IMR-90 (cell line): ENCODE results near the gene SRCAP. TPM values are rescaled to one million over a fixed set of nuclear protein-coding genes. Genes with fewer than 3 reads are reported as not detected.
A peak's percentile ranks its signal among the peaks of the same experiment; 100 is the strongest.

Experiments used
- ATAC-seq: fragments of 200-7000 bp; cut with Tn5 transposase; 2 replicates; pipeline ENCODE4 v1.9.1; 2020; ENCODE audit warnings: low read depth, mild to moderate bottlenecking, moderate library complexity
- BruUV-seq: library from RNA; stranded (reverse); fragments of 400-500 nt; replicated peaks from 2 replicates; lab custom pipeline; 2021; lab: Mats Ljungman, UMichigan
- CTCF ChIA-PET: fragments of 300-600 bp; formaldehyde crosslinking; extraction: SDS; loops from one replicate; lab custom pipeline; 2021; ENCODE audit warnings: antibody characterized with exemption; lab: Yijun Ruan, JAX
- POLR2A ChIA-PET: fragments of 300-600 bp; sonication (Branson Sonifier 250); formaldehyde crosslinking; loops from one replicate; lab custom pipeline; 2022; ENCODE audit warnings: antibody characterized with exemption; ENCODE audit not compliant: unreplicated experiment; lab: Charles Lee
- DNase-seq: peaks from one replicate; pipeline ENCODE4 v3.0.0; 2013
- H2AFZ ChIP-seq: replicated peaks from 2 replicates; pipeline ENCODE3; 2013; ENCODE audit warnings: low read length, mild to moderate bottlenecking; ENCODE audit not compliant: poor library complexity
- H2AK5ac ChIP-seq: 2 replicates; pipeline ENCODE4 v1.6.1; 2013; ENCODE audit warnings: low read depth, low read length, inconsistent platforms
- H2AK9ac ChIP-seq: replicated peaks from 2 replicates; pipeline ENCODE3; 2013; ENCODE audit warnings: mild to moderate bottlenecking, low read depth, low read length, moderate library complexity; ENCODE audit not compliant: poor library complexity
- H2BK120ac ChIP-seq: 2 replicates; pipeline ENCODE4 v1.6.1; 2013; ENCODE audit warnings: low read depth, low read length, inconsistent platforms
- H2BK15ac ChIP-seq: 3 replicates; pipeline ENCODE4 v1.6.1; 2013; ENCODE audit warnings: low read depth, low read length, inconsistent platforms
- H2BK20ac ChIP-seq: 2 replicates; pipeline ENCODE4 v1.6.1; 2013; ENCODE audit warnings: low read depth, mild to moderate bottlenecking, inconsistent platforms, low read length, moderate library complexity
- H2BK5ac ChIP-seq: 2 replicates; pipeline ENCODE4 v1.6.1; 2013; ENCODE audit warnings: mild to moderate bottlenecking, low read depth, low read length, inconsistent platforms; ENCODE audit not compliant: poor library complexity, severe bottlenecking
- H3K14ac ChIP-seq: replicated peaks from 2 replicates; pipeline ENCODE4 v1.6.1; 2013; ENCODE audit warnings: low read depth, low read length, inconsistent platforms
- H3K18ac ChIP-seq: 2 replicates; pipeline ENCODE4 v1.6.1; 2013; ENCODE audit warnings: low read depth, low read length, control low read depth
- H3K23ac ChIP-seq: 2 replicates; pipeline ENCODE4 v1.6.1; 2013; ENCODE audit warnings: low read depth, low read length, inconsistent platforms
- H3K27ac ChIP-seq: 2 replicates; pipeline ENCODE4 v1.5.1; 2013; ENCODE audit warnings: mild to moderate bottlenecking, control low read depth, low read length; ENCODE audit not compliant: insufficient read depth
- H3K27me3 ChIP-seq: 2 replicates; pipeline ENCODE4 v1.6.1; 2013; ENCODE audit warnings: low read length; ENCODE audit not compliant: control insufficient read depth, insufficient read depth
- H3K36me3 ChIP-seq: 2 replicates; pipeline ENCODE4 v1.6.1; 2013; ENCODE audit warnings: low read length, mixed read lengths; ENCODE audit not compliant: control insufficient read depth, insufficient read depth
- H3K4ac ChIP-seq: 2 replicates; pipeline ENCODE4 v1.6.1; 2013; ENCODE audit warnings: low read depth, low read length, inconsistent platforms
- H3K4me1 ChIP-seq: 2 replicates; pipeline ENCODE4 v1.6.1; 2013; ENCODE audit warnings: low read length, mixed read lengths; ENCODE audit not compliant: control insufficient read depth, insufficient read depth
- H3K4me2 ChIP-seq: 2 replicates; pipeline ENCODE4 v1.6.1; 2013; ENCODE audit warnings: low read depth, mild to moderate bottlenecking, control low read depth, low read length, moderate library complexity
- H3K4me3 ChIP-seq: 2 replicates; pipeline ENCODE4 v1.5.1; 2013; ENCODE audit warnings: low read depth, mild to moderate bottlenecking, control low read depth, low read length, moderate library complexity; ENCODE audit not compliant: insufficient read depth
- H3K56ac ChIP-seq: 2 replicates; pipeline ENCODE4 v1.6.1; 2013; ENCODE audit warnings: low read length, inconsistent platforms; ENCODE audit not compliant: insufficient read depth; ENCODE audit errors: extremely low read depth
- H3K79me1 ChIP-seq, 2 experiments: 2 replicates each; pipeline ENCODE4 v1.6.1; 2013; ENCODE audit warnings: low read length in 2 of 2, inconsistent platforms in 1 of 2, low read depth in 1 of 2
- H3K9ac ChIP-seq: 2 replicates; pipeline ENCODE4 v1.6.1; 2013; ENCODE audit warnings: low read depth, low read length, control low read depth
- H3K9me1 ChIP-seq: 2 replicates; pipeline ENCODE4 v1.6.1; 2013; ENCODE audit warnings: low read length, inconsistent platforms; ENCODE audit not compliant: insufficient read depth
- H3K9me3 ChIP-seq: 2 replicates; pipeline ENCODE4 v1.6.1; 2013; ENCODE audit warnings: low read length; ENCODE audit not compliant: control insufficient read depth, insufficient read depth
- H4K20me1 ChIP-seq: 2 replicates; pipeline ENCODE4 v1.6.1; 2013; ENCODE audit warnings: low read length, inconsistent platforms; ENCODE audit not compliant: insufficient read depth
- H4K5ac ChIP-seq: 2 replicates; pipeline ENCODE4 v1.6.1; 2013; ENCODE audit warnings: mild to moderate bottlenecking, low read depth, low read length, control low read depth
- H4K8ac ChIP-seq, 2 experiments: 2 replicates each; pipeline ENCODE4 v1.6.1; 2013; ENCODE audit warnings: low read depth in 2 of 2, low read length in 2 of 2, control low read depth in 1 of 2, inconsistent platforms in 1 of 2
- H4K91ac ChIP-seq: 2 replicates; pipeline ENCODE4 v1.6.1; 2013; ENCODE audit warnings: low read depth, low read length, inconsistent platforms; ENCODE audit not compliant: insufficient read depth
- BHLHE40 ChIP-seq: fragments of 150-350 bp; IDR thresholded peaks from 2 replicates; pipeline ENCODE4 v1.6.1; 2016; ENCODE audit warnings: mild to moderate bottlenecking, low read depth, low read length
- ELK1 ChIP-seq: fragments of 150-350 bp; IDR thresholded peaks from 2 replicates; pipeline ENCODE4 v1.6.1; 2016; ENCODE audit warnings: low read depth, mild to moderate bottlenecking, low read length, moderate library complexity, borderline replicate concordance
- MAFK ChIP-seq: IDR thresholded peaks from 2 replicates; pipeline ENCODE4 v1.6.1; 2012; ENCODE audit warnings: low read depth, low read length, improper control_type of control experiment
- MAZ ChIP-seq: IDR thresholded peaks from 2 replicates; pipeline ENCODE4 v1.6.1; 2012; ENCODE audit warnings: low read depth, mild to moderate bottlenecking, low read length, improper control_type of control experiment, moderate library complexity, borderline replicate concordance
- MXI1 ChIP-seq: IDR thresholded peaks from 2 replicates; pipeline ENCODE4 v1.6.1; 2012; ENCODE audit warnings: low read depth, mild to moderate bottlenecking, low read length, moderate library complexity, borderline replicate concordance
- POLR2A ChIP-seq: IDR thresholded peaks from 2 replicates; pipeline ENCODE4 v1.6.1; 2012; ENCODE audit warnings: mild to moderate bottlenecking, low read depth, low read length
- RFX5 ChIP-seq: IDR thresholded peaks from 2 replicates; pipeline ENCODE4 v1.8.0; 2012; ENCODE audit warnings: low read depth, mild to moderate bottlenecking, low read length, moderate library complexity
- USF2 ChIP-seq: fragments of 150-350 bp; IDR thresholded peaks from 2 replicates; pipeline ENCODE4 v1.6.1; 2017; ENCODE audit warnings: mild to moderate bottlenecking, antibody characterized with exemption, low read length, low read depth
- WGBS, 2 experiments: methylation state at CpG; one replicate each; pipeline versions ENCODE4 v1.1.5 to v1.1.7; 2013; ENCODE audit warnings: missing lambda C conversion rate in 2 of 2; ENCODE audit not compliant: insufficient read length in 1 of 2; ENCODE audit errors: extremely low coverage in 2 of 2; 5-methylcytosine and 5-hydroxymethylcytosine counted together
- dilution Hi-C: fragments of 300-500 bp; cut with HindIII; formaldehyde crosslinking; loops from one replicate; pipeline ENCODE4 v1.14.3; 2018; ENCODE audit warnings: low sequenced_read_pairs; ENCODE audit not compliant: unreplicated experiment
- in situ Hi-C: fragments of 300-500 bp; cut with MboI; formaldehyde crosslinking; loops from 3 replicates; pipeline ENCODE4 v1.14.3; 2019; ENCODE audit warnings: low sequenced_read_pairs, inconsistent platforms, mixed read lengths
- intact Hi-C: fragments of 100-400 bp; cut with micrococcal nuclease; formaldehyde crosslinking; loops from 2 replicates; pipeline ENCODE4 v1.10.0; 2022
- polyA plus RNA-seq, 3 experiments: library from polyadenylated mRNA; depleted of rRNA; stranded (reverse); fragments of >200 nt; gene quantifications; 2 replicates each; pipeline ENCODE4 v1.2.3, GENCODE V29; 2012; ENCODE audit warnings: low replicate concordance in 1 of 3
- total RNA-seq: library from RNA; depleted of rRNA; stranded (reverse); fragments of >200 nt; gene quantifications from 2 replicates; pipeline ENCODE4 v1.2.3, GENCODE V29; 2012

The SRCAP gene
- total and polyA plus RNA-seq, 2 of the 4 experiments (the other 2 are of a cell fraction) = 4.5 to 8.2 TPM

GRCh38 chr16:30747799-30748633 is 49.0 kb downstream of the SRCAP start, which contains the start of gene PHKG2:
PHKG2 (plus strand) TSS chr16:30748425; CDS start chr16:30748821, 396 bp downstream.
- ChIA-PET CTCF (no interaction called here), POLR2A (no interaction called here)
- H2AFZ ChIP-seq = peak within 1 kb of the TSS; percentile 98
- peak within 1 kb of the TSS; percentile 96 for H4K5ac ChIP-seq
- H3K36me3 ChIP-seq = peaks cover 20% of the 10 kb centered on the region; the same call in 1 of the 2 replicates
- H2AK5ac ChIP-seq = peak within 1 kb of the TSS; percentile 67
- no TSS peak for BruUV-seq
- H4K91ac ChIP-seq = peak within 1 kb of the TSS; percentile 82
- peak within 1 kb of the TSS; percentile 90 for H2AK9ac ChIP-seq
- H3K27me3 ChIP-seq = no peaks in the 10 kb centered on the region
- peak within 1 kb of the TSS; percentile 80 for H2BK5ac ChIP-seq
- dilution Hi-C loops (no loop called here), in situ Hi-C loops (no loop called here), intact Hi-C loops (loop anchor here (1.0 kb wide), 2 partner anchors 27 to 173 kb away; no protein-coding TSS in a partner anchor)
- peak within 1 kb of the TSS; percentile 45; the same call in 1 of the 2 replicates for H3K56ac ChIP-seq
- 0 out of 2 replicates have a peak within 1 kb of the TSS, but pooled peaks have one; percentile 33 for H2BK20ac ChIP-seq
- peak within 1 kb of the TSS; percentile 96 for H3K14ac ChIP-seq
- peak within 1 kb of the TSS; percentile 95 for H3K4ac ChIP-seq
- peak within 1 kb of the TSS; percentile 91 for H3K9ac ChIP-seq
- peak within 1 kb of the TSS; percentile 48; the same call in 1 of the 2 replicates for H3K18ac ChIP-seq
- peaks cover 12% of the 10 kb centered on the region; the same call in 1 of the 2 replicates for H3K9me1 ChIP-seq
- H4K8ac ChIP-seq = peak within 1 kb of the TSS; percentile 94 to 98
- no peaks in the 10 kb centered on the region; the same call in 1 of the 2 replicates for H4K20me1 ChIP-seq
- peak within 1 kb of the TSS; percentile 92 for H3K23ac ChIP-seq
- peak; percentile 93 for TF ChIP-seq BHLHE40
- peak; percentile 97 for TF ChIP-seq USF2
- TF ChIP-seq POLR2A = peak; percentile 66
- no peak for TF ChIP-seq RFX5
- peak; percentile 76 for TF ChIP-seq MXI1
- TF ChIP-seq MAZ = peak; percentile 57; the same call in 1 of the 2 replicates
- peak; percentile 6; the same call in 1 of the 2 replicates for TF ChIP-seq ELK1
- no peak for TF ChIP-seq MAFK
- peak within 1 kb of the TSS; percentile 96 for H3K4me2 ChIP-seq
- H3K4me1 ChIP-seq = no peaks in the 10 kb centered on the region
- WGBS, 2 experiments = 4% methylated on average over 45 of the region's 60 CpGs; no CpG with 5 or more reads in 1 of the 2 experiments
- peak within 1 kb of the TSS; percentile 81 for H3K4me3 ChIP-seq
- DNase-seq (peak; percentile 98), ATAC-seq (peak; percentile 99)
- no peak within 1 kb of the TSS for H2BK15ac ChIP-seq
- peaks cover 22 to 36% of the 10 kb centered on the region in 2 experiments for H3K79me1 ChIP-seq
- H3K27ac ChIP-seq = peak within 1 kb of the TSS; percentile 89
- H2BK120ac ChIP-seq = peak within 1 kb of the TSS; percentile 48; the same call in 1 of the 2 replicates
- no peaks in the 10 kb centered on the region for H3K9me3 ChIP-seq
